ENCODE results near the gene CCKAR. TPM values are rescaled to one million over a fixed set of nuclear protein-coding genes. Genes with fewer than 3 reads are reported as not detected.
A peak's percentile ranks its signal among the peaks of the same experiment; 100 is the strongest.

Gene CCKAR
- total RNA-seq, 2 experiments from 2014 or later = not detected

GRCh38 chr4:26459054-26459755 lies 31.1 kb downstream of the CCKAR start:
- Histone ChIP-seq H3K27ac (ENCODE audit: low read depth, low read length, poor library complexity, severe bottlenecking) (no peak overlapping the region), H4K20me1 (ENCODE audit: insufficient read depth, low read length) (no peaks in the 10 kb centered on the region), H3K4me2 (ENCODE audit: low read length) (peak overlapping the region; percentile 37; the same call in 1 of the 2 replicates), H3K4me3 (ENCODE audit: low read depth, low read length, poor library complexity, severe bottlenecking) (no peak overlapping the region), H3K9me2 (ENCODE audit: insufficient read depth, low read length) (no peaks in the 10 kb centered on the region), H3K79me2 (ENCODE audit: insufficient read depth, low read depth, low read length) (no peaks in the 10 kb centered on the region), H3K36me3 (ENCODE audit: insufficient read depth, low read length) (no peaks in the 10 kb centered on the region), H3K9me3 (ENCODE audit: low read length) (no peaks in the 10 kb centered on the region), H3K4me1 (ENCODE audit: insufficient read depth, low read length, poor library complexity, severe bottlenecking) (peaks cover 12% of the 10 kb centered on the region), H2AFZ (ENCODE audit: low read length) (peak overlapping the region; percentile 56; the same call in 1 of the 2 replicates)
- peak; percentile 76 for DNase-seq (ENCODE audit: low spot score)
- TF ChIP-seq CTCF (conservative IDR thresholded peaks at IDR 0.05; ENCODE audit: low read length) = peak; percentile 85
- TF ChIP-seq EZH2phosphoT487 (IDR thresholded peaks at IDR 0.05; ENCODE audit: borderline replicate concordance, low read depth, low read length) = no peak
- intact Hi-C loops (cut with micrococcal nuclease; ENCODE audit: unreplicated experiment) = loop anchor here (1.0 kb wide), 3 partner anchors 261 to 551 kb away; partner anchors contain the start of gene STIM2
- POLR2A ChIA-PET = interaction anchor here (0.6 to 1.1 kb wide), 5 partner anchors 25 to 1161 kb away, joined by 3 to 4 read pairs (median 4); no protein-coding TSS in a partner anchor
- CTCF ChIA-PET (ENCODE audit: unreplicated experiment) = interaction anchor here (1.1 kb wide), 1 partner anchor 262 kb away, joined by 3 read pairs; no protein-coding TSS in a partner anchor
- BruUV-seq (replicated peaks) = no TSS peak

- Histone ChIP-seq H3K36me3 (ENCODE audit: insufficient read depth, low read length) (no peaks in the 10 kb centered on the region), H3K9me2 (ENCODE audit: insufficient read depth, low read length) (no peaks in the 10 kb centered on the region), H2AFZ (ENCODE audit: low read length) (peak overlapping the region; percentile 8; the same call in 1 of the 2 replicates), H3K4me2 (ENCODE audit: low read length) (peak overlapping the region; percentile 3; the same call in 1 of the 2 replicates), H3K79me2 (ENCODE audit: insufficient read depth, low read depth, low read length) (no peaks in the 10 kb centered on the region), H3K4me1 (ENCODE audit: insufficient read depth, low read length, poor library complexity, severe bottlenecking) (peaks cover 12% of the 10 kb centered on the region), H3K4me3 (ENCODE audit: low read depth, low read length, poor library complexity, severe bottlenecking) (no peak overlapping the region), H4K20me1 (ENCODE audit: insufficient read depth, low read length) (no peaks in the 10 kb centered on the region), H3K9me3 (ENCODE audit: low read length) (no peaks in the 10 kb centered on the region), H3K27ac (ENCODE audit: low read depth, low read length, poor library complexity, severe bottlenecking) (no peak overlapping the region)
- BruUV-seq (replicated peaks) = no TSS peak
- ChIA-PET POLR2A (interaction anchor here (0.6 to 0.7 kb wide), 2 partner anchors 210 to 464 kb away, joined by 3 read pairs; no protein-coding TSS in a partner anchor), CTCF (ENCODE audit: unreplicated experiment) (interaction anchor here (0.6 to 1.1 kb wide), 2 partner anchors 263 to 549 kb away, joined by 3 read pairs; no protein-coding TSS in a partner anchor)
- peak; percentile 35 for DNase-seq (ENCODE audit: low spot score)
- intact Hi-C loops (cut with micrococcal nuclease; ENCODE audit: unreplicated experiment) = no loop called here
- TF ChIP-seq EZH2phosphoT487 (IDR thresholded peaks at IDR 0.05; ENCODE audit: borderline replicate concordance, low read depth, low read length) (no peak), CTCF (conservative IDR thresholded peaks at IDR 0.05; ENCODE audit: low read length) (0 out of 2 replicates have a peak, but pooled peaks have one; percentile 17)
Observed at GRCh38 chr4:26458157-26458561, 32.1 kb downstream of the CCKAR start.

- ChIA-PET POLR2A (interaction anchor here (0.8 to 1.1 kb wide), 2 partner anchors 11 to 12 kb away, joined by 3 to 4 read pairs; no protein-coding TSS in a partner anchor), CTCF (ENCODE audit: unreplicated experiment) (no interaction called here)
- H3K4me1 ChIP-seq (ENCODE audit: insufficient read depth, low read length, poor library complexity, severe bottlenecking) = peaks cover 12% of the 10 kb centered on the region
- DNase-seq (ENCODE audit: low spot score) = no peak
- no peak overlapping the region for H3K27ac ChIP-seq (ENCODE audit: low read depth, low read length, poor library complexity, severe bottlenecking)
- H3K4me2 ChIP-seq (ENCODE audit: low read length) = no peak overlapping the region
- H3K9me3 ChIP-seq (ENCODE audit: low read length) = no peaks in the 10 kb centered on the region
- H3K36me3 ChIP-seq (ENCODE audit: insufficient read depth, low read length) = no peaks in the 10 kb centered on the region
- BruUV-seq (replicated peaks) = no TSS peak
- H4K20me1 ChIP-seq (ENCODE audit: insufficient read depth, low read length) = no peaks in the 10 kb centered on the region
- no peak overlapping the region for H2AFZ ChIP-seq (ENCODE audit: low read length)
- no peaks in the 10 kb centered on the region for H3K79me2 ChIP-seq (ENCODE audit: insufficient read depth, low read depth, low read length)
- no peaks in the 10 kb centered on the region for H3K9me2 ChIP-seq (ENCODE audit: insufficient read depth, low read length)
- intact Hi-C loops (cut with micrococcal nuclease; ENCODE audit: unreplicated experiment) = no loop called here
- no peak overlapping the region for H3K4me3 ChIP-seq (ENCODE audit: low read depth, low read length, poor library complexity, severe bottlenecking)
- TF ChIP-seq CTCF (conservative IDR thresholded peaks at IDR 0.05; ENCODE audit: low read length) = no peak
- TF ChIP-seq EZH2phosphoT487 (IDR thresholded peaks at IDR 0.05; ENCODE audit: borderline replicate concordance, low read depth, low read length) = no peak
Observed at GRCh38 chr4:26457412-26457811, 32.9 kb downstream of the CCKAR start.

Measured in OCI-LY7 (cell line).